HepG2 (cell line): Measurements from ENCODE around the gene HSCB. TPM values are rescaled to one million over a fixed set of nuclear protein-coding genes. Genes with fewer than 3 reads are reported as not detected.
A peak's percentile ranks its signal among the peaks of the same experiment; 100 is the strongest.

Experiments
- CENPT ChIP-seq: sonication (generic); formaldehyde crosslinking; IDR thresholded peaks from 2 replicates; pipeline ENCODE4 v1.8.0; 2022; ENCODE audit warnings: low read depth, mild to moderate bottlenecking, moderate library complexity, missing genetic modification reagents
- FOXK2 ChIP-seq: fragments of 450-650 bp; IDR thresholded peaks from 2 replicates; pipeline ENCODE4 v1.6.1; 2016
- GABPB1 ChIP-seq: IDR thresholded peaks from 2 replicates; pipeline ENCODE4 v1.6.1; 2016; ENCODE audit warnings: mild to moderate bottlenecking, missing genetic modification reagents, moderate library complexity, missing compliant biosample characterization
- HMGXB3 ChIP-seq: sonication (generic); formaldehyde crosslinking; IDR thresholded peaks from 2 replicates; pipeline ENCODE4 v1.4.0; 2020; ENCODE audit warnings: missing genetic modification reagents, borderline replicate concordance
- KDM5B ChIP-seq: sonication (generic); formaldehyde crosslinking; IDR thresholded peaks from 2 replicates; pipeline ENCODE4 v1.4.0; 2020; ENCODE audit warnings: missing genetic modification reagents, mild to moderate bottlenecking, borderline replicate concordance
- MAFF ChIP-seq: IDR thresholded peaks from 2 replicates; pipeline ENCODE4 v1.6.1; 2011; ENCODE audit warnings: low read depth, low read length, improper control_type of control experiment
- MLLT10 ChIP-seq: sonication (generic); formaldehyde crosslinking; IDR thresholded peaks from 2 replicates; pipeline ENCODE4 v1.4.0; 2020; ENCODE audit warnings: missing genetic modification reagents
- PHF8 ChIP-seq: sonication (generic); formaldehyde crosslinking; IDR thresholded peaks from 2 replicates; pipeline ENCODE4 v1.5.0; 2020; ENCODE audit warnings: missing genetic modification reagents
- POLR2A ChIP-seq, 2 experiments: IDR thresholded peaks; 2 replicates each; pipeline ENCODE4 v1.6.1; 2011; ENCODE audit warnings: low read depth in 2 of 2, low read length in 2 of 2, mild to moderate bottlenecking in 1 of 2, moderate library complexity in 1 of 2; ENCODE audit not compliant: insufficient read depth in 1 of 2
- SALL1 ChIP-seq: sonication (generic); formaldehyde crosslinking; IDR thresholded peaks from 2 replicates; pipeline ENCODE4 v1.8.0; 2022; ENCODE audit warnings: mild to moderate bottlenecking, missing genetic modification reagents
- SKI ChIP-seq: fragments of 450-650 bp; IDR thresholded peaks from one replicate; pipeline ENCODE4 v1.6.1; 2018; ENCODE audit warnings: mild to moderate bottlenecking; ENCODE audit not compliant: partially characterized antibody
- SOX13 ChIP-seq, 3 experiments: fragments of 450-650 bp in 1 of 3; sonication (generic) in 1 of 3; formaldehyde crosslinking in 1 of 3; IDR thresholded peaks in 2 of 3; conservative IDR thresholded peaks in 1 of 3; 2 replicates each; pipeline versions ENCODE4 v1.5.0 to v1.6.1; 2016 to 2020; ENCODE audit warnings: antibody characterized with exemption in 1 of 3, mild to moderate bottlenecking in 1 of 3, missing compliant biosample characterization in 1 of 3, missing genetic modification reagents in 1 of 3, moderate library complexity in 1 of 3
- TBL1XR1 ChIP-seq: fragments of 150-350 bp; IDR thresholded peaks from 2 replicates; pipeline ENCODE4 v1.6.1; 2014; ENCODE audit warnings: borderline replicate concordance, low read length; ENCODE audit not compliant: partially characterized antibody
- ZNF17 ChIP-seq: sonication (generic); formaldehyde crosslinking; IDR thresholded peaks from 2 replicates; pipeline ENCODE4 v1.5.0; 2020; ENCODE audit warnings: mild to moderate bottlenecking, missing genetic modification reagents
- ZNF430 ChIP-seq: sonication (generic); formaldehyde crosslinking; IDR thresholded peaks from 2 replicates; pipeline ENCODE4 v1.9.0; 2021; ENCODE audit warnings: mild to moderate bottlenecking, missing genetic modification reagents
- polyA plus RNA-seq, 8 experiments: library from polyadenylated mRNA; depleted of rRNA in 3 of 8; stranded (reverse) in 7 of 8; unstranded in 1 of 8; fragments of >200 nt; fragmentation: Illumina TruSeq in 4 of 8; extraction: Trizol in 4 of 8; gene quantifications; 2 replicates each; pipeline versions ENCODE4 v1.2.1 to v1.2.3, GENCODE V29; 2011 to 2016; ENCODE audit warnings: low read depth in 4 of 8, missing spikeins in 1 of 8, mixed read lengths in 1 of 8; ENCODE audit not compliant: insufficient read depth in 1 of 8
- total RNA-seq, 5 experiments: library from RNA; depleted of rRNA; stranded (reverse); fragments of >200 nt; fragmentation: Illumina TruSeq; extraction: Trizol; gene quantifications; 2 replicates each; pipeline ENCODE4 v1.2.3, GENCODE V29; 2016; ENCODE audit warnings: low read depth in 1 of 5
- TF ChIP-seq, protein P1 (sequence below): sonication (generic); formaldehyde crosslinking; conservative IDR thresholded peaks from 2 replicates; pipeline ENCODE4 v1.4.0; 2020; ENCODE audit warnings: missing genetic modification reagents
- TF ChIP-seq, protein P2 (sequence below): sonication (generic); formaldehyde crosslinking; IDR thresholded peaks from 2 replicates; pipeline ENCODE4 v1.4.0; 2020; ENCODE audit warnings: mild to moderate bottlenecking, missing genetic modification reagents
- TF ChIP-seq, protein P3 (sequence below): sonication (generic); formaldehyde crosslinking; IDR thresholded peaks from 2 replicates; pipeline ENCODE4 v1.9.0; 2022; ENCODE audit warnings: low read depth, missing genetic modification reagents

HSCB gene
- total and polyA plus RNA-seq, 2 of the 13 experiments (the other 11 are each of a cell fraction or from before 2014, with no cell fraction given) = 15.4 to 20.9 TPM

DNA sequence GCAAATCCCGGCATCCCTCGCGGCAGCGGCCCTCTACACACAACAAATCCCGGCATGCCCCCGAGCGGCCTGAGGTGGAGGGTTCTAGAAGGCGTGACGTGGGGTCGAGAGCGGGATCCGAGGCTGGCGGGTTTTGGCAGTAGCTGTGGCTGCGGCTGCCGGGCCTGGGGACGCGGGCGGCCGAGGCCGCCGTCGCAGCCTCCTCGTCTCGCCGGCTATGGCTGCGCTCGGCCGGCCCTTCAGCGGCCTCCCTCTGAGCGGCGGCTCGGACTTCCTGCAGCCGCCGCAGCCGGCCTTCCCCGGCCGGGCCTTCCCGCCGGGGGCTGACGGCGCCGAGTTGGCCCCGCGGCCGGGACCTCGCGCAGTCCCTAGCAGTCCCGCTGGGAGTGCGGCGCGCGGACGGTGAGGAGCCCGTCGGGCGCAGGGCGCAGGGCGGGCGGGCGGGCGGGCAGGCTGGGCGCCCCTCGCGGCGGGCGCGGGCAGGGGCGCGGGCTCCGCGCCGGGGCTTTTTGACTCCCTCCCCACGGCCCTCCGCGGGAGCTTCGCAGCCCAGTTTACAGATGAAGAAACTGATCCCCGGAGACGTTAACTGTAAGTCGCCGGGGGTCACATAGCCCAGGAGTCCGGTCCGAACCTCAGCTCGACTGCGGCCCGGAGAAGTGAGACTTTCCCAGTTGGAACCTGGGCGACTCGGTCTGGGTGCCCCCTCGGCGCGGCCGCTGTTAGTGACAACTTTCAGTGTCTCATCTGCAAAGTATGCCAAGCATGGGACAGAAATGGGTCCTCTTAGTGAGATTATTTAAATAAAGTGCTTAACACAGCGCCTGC, 31.0 kb downstream of the HSCB start, which contains the start of gene CCDC117 (continued):
- peak; percentile 41 for TF ChIP-seq TBL1XR1
- peak; percentile 81 for TF ChIP-seq PHF8
- no peak for TF ChIP-seq ZNF430 (CRISPR knock-in tag)
- TF ChIP-seq CENPT (CRISPR knock-in tag) = no peak
- TF ChIP-seq SALL1 (CRISPR knock-in tag) = peak; percentile 89
- TF ChIP-seq GABPB1 (CRISPR knock-in tag) = peak; percentile 87
- TF ChIP-seq MAFF = no peak
- peak; percentile 72 to 80 for TF ChIP-seq POLR2A (IDR thresholded peaks at IDR 0.05; ENCODE audit: insufficient read depth in 1 of 2, low read depth in 2 of 2, low read length in 2 of 2)
- TF ChIP-seq, protein P1, sequence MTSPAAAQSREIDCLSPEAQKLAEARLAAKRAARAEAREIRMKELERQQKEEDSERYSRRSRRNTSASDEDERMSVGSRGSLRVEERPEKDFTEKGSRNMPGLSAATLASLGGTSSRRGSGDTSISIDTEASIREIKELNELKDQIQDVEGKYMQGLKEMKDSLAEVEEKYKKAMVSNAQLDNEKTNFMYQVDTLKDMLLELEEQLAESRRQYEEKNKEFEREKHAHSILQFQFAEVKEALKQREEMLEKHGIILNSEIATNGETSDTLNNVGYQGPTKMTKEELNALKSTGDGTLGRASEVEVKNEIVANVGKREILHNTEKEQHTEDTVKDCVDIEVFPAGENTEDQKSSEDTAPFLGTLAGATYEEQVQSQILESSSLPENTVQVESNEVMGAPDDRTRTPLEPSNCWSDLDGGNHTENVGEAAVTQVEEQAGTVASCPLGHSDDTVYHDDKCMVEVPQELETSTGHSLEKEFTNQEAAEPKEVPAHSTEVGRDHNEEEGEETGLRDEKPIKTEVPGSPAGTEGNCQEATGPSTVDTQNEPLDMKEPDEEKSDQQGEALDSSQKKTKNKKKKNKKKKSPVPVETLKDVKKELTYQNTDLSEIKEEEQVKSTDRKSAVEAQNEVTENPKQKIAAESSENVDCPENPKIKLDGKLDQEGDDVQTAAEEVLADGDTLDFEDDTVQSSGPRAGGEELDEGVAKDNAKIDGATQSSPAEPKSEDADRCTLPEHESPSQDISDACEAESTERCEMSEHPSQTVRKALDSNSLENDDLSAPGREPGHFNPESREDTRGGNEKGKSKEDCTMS (CRISPR knock-in tag) = no peak
- TF ChIP-seq, protein P2, sequence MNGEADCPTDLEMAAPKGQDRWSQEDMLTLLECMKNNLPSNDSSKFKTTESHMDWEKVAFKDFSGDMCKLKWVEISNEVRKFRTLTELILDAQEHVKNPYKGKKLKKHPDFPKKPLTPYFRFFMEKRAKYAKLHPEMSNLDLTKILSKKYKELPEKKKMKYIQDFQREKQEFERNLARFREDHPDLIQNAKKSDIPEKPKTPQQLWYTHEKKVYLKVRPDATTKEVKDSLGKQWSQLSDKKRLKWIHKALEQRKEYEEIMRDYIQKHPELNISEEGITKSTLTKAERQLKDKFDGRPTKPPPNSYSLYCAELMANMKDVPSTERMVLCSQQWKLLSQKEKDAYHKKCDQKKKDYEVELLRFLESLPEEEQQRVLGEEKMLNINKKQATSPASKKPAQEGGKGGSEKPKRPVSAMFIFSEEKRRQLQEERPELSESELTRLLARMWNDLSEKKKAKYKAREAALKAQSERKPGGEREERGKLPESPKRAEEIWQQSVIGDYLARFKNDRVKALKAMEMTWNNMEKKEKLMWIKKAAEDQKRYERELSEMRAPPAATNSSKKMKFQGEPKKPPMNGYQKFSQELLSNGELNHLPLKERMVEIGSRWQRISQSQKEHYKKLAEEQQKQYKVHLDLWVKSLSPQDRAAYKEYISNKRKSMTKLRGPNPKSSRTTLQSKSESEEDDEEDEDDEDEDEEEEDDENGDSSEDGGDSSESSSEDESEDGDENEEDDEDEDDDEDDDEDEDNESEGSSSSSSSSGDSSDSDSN (CRISPR knock-in tag) = peak; percentile 36; the same call in 1 of the 2 replicates
- no peak for TF ChIP-seq SOX13 (IDR thresholded peaks at IDR 0.05)
- TF ChIP-seq SOX13 (CRISPR knock-in tag; conservative IDR thresholded peaks at IDR 0.05 in 1 of 2, IDR thresholded peaks at IDR 0.05 in 1 of 2) = no peak; a peak in 1 of 4 replicates
- TF ChIP-seq KDM5B = peak; percentile 74; the same call in 1 of the 2 replicates
- peak; percentile 24 for TF ChIP-seq SKI
- TF ChIP-seq, protein P3, sequence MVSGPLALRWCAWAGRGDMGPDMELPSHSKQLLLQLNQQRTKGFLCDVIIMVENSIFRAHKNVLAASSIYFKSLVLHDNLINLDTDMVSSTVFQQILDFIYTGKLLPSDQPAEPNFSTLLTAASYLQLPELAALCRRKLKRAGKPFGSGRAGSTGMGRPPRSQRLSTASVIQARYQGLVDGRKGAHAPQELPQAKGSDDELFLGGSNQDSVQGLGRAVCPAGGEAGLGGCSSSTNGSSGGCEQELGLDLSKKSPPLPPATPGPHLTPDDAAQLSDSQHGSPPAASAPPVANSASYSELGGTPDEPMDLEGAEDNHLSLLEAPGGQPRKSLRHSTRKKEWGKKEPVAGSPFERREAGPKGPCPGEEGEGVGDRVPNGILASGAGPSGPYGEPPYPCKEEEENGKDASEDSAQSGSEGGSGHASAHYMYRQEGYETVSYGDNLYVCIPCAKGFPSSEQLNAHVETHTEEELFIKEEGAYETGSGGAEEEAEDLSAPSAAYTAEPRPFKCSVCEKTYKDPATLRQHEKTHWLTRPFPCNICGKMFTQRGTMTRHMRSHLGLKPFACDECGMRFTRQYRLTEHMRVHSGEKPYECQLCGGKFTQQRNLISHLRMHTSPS (CRISPR knock-in tag) = no peak
- peak; percentile 82 for TF ChIP-seq HMGXB3 (CRISPR knock-in tag)
- TF ChIP-seq FOXK2 = no peak
- TF ChIP-seq ZNF17 (CRISPR knock-in tag) = no peak
- TF ChIP-seq MLLT10 (CRISPR knock-in tag) = no peak
